Activated CD8-positive, alpha-beta memory T cell treated with anti-CD3 and anti-CD28 coated beads for 1 hour (primary cell): Measurements from ENCODE around the gene STARD6.
"Not testable (repeated sequence)": the region's sequence is repeated elsewhere in the genome, so short reads cannot be mapped to it uniquely, and the experiment has no call there.

Experiments
- DNase-seq, 2 donors: peaks; one replicate each; pipeline ENCODE4 v3.0.0-alpha.2; 2020; ENCODE audit warnings: low read depth in 1 of 2; ENCODE audit errors: extremely low read depth in 1 of 2

Gene STARD6

DNA sequence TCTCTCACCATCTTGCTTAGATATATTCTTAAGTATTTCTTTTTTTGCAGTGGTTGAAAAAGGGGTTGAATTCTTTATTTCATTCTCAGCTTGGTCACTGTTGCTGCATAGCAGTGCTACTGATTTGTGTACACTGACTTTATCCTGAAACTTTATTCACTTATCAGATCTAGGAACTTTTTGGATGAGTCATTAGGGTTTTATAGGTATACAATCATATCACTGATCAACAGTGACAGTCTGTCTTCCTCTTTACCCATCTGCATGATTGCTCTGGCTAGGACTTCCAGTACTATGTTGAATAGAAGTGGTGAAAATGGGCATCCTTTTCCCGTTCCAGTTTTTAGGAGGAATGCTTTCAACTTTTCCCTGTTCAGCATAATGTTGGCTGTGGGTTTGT lies 6.5 kb downstream of the STARD6 start:
- no peak for DNase-seq

DNA sequence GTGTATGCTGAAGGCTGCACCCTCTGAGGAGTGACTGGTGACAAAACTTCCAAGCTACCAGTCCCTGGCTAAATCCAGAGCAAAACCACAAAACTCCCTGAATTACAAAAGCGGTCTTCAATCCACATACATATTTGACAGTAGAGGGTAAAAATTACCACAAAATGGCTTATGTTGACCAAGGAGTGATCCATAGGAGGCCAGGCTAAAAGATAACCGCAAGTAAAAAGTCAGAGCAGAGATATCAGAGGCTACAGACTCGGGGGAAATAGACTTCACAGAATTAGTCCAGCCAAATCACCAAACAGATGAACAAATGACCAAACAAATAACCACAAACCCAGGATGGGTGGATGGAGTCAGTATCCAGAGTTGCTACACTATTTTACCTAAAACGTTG lies 19.4 kb downstream of the STARD6 start:
- DNase-seq = no peak

DNA sequence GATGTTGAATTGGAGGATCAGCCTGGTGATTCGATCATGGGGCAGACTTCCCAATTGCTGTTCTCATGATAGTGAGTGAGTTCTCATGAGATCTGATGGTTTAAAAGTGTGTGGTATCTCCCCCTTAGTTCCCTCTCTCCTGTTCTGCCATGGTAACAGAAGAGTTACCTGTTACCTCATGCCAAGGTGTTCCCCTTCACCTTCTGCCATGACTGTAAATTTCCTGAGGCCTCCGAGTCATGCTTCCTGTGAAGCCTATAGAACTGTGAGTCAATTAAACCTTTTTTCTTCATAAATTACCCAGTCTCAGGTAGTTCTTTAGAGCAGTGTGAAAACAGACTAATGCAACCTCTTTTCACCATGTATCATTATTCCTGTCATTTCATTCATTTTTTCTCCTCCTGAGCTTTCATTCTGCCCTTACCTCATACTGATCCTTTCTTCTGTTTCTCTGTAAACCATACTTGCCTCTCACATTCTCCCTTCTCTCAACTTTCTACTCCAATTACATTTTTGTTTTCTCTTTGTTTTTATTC lies 22.0 kb downstream of the STARD6 start:
- no peak for DNase-seq

DNA sequence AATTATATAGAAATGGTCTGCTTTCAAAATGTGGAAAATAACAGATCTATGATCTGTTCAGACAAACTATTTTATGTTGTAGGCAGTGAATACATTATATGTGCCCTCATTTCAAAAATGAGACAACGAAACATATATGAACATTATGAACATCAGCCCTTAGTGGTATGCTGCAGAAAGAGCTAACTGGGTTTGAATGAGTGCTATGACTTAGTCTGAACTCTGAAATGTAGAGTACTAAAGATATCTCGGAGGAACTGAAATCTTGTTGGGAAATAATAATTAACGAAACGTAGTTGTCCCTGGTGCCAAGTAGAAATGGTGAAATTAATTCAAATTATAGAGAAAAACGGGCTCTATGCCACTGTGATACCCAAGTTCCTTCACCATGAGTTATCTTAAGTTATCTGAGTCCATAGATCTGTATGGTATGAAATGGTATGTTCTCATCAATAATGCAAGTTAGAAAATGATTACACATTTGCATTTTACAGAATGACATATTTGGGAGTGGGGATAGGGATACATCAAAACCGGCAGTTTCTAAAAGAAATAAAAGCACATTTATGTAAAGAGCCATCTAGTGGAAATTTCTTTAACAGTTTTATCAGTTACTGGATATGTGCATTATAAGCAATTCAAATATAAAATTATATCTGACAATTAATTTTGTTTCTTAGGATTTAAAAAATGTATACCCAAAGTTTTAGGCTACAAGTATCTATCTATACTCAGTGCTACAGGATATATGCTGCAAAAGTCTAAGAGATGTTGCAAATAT lies 26.7 kb downstream of the STARD6 start:
- no peak for DNase-seq

DNA sequence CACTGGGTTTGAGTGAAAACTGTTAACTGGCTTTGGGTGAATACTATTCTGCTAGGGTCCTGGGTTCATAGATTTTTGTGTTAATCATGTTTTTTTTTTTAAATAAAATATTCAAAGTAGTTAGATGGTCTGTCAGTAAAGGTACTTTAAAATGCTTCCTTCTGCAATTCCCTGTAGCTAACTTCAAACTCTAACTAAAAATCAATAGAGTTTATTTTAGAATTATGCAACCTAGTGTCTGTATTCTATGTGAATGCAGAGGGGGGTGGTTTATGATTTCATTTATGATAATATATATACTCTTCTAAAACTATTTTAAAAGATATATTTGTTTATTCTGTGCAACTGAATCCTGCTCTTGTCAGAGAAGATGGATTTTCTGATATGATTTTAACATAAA lies 27.9 kb downstream of the STARD6 start:
- DNase-seq = no peak

DNA sequence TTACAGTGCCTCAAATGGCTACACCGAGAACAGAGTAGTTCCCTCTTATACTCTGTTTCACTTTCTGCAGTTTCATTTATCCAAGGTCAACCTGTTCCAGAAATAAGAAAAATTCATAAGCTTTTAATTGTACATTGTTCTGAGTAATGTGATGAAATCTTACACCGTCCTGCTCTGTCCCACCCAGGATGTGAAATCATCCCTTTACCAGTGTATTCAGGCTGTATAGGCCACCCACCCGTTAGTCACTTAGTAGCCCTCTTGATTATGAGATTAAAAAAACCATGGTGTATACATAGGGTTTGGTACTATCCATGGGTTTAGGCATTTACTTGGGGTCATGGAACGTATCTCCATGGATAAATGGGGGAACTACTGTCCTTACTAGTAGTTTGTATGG lies 29.8 kb downstream of the STARD6 start:
- no peak for DNase-seq

DNA sequence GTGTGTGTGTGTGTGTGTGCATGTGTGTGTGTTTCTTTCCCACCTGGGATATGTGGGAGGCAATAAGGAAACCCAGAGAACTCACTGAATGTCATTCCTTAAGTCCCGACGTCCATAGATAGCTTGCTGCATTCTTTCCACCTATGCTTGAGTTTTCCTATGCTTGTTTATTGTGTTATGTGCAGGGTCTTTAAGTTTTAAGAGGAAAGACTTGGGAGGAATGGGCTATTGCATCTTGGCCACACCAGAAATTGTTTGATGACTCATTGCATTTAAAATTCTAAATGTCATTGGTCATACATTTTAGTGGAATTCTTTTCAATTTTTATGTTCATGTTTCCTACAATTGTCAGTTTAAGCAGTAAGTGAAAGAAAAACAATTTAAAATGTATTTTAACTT lies 33.7 kb downstream of the STARD6 start:
- no peak for DNase-seq

DNA sequence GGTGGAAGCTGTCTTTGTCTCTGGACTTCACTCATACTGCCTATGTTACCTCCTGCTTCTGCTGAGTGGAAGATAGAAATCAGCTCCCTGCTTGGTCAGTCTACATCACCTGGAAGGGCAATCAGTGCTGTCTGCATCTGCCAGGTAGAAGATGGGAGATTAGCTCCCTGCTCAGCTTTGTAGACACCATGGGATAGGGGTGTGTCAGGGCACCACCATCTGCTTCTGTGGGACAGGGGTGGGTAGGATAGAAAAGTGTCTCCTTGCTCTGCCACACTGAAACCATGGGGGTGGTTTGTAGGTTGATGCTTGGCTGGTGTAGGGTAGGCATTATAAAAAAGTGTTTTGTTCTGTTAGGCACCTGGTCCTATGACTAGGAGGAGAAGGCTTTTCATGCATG lies 34.1 kb downstream of the STARD6 start:
- no peak for DNase-seq

DNA sequence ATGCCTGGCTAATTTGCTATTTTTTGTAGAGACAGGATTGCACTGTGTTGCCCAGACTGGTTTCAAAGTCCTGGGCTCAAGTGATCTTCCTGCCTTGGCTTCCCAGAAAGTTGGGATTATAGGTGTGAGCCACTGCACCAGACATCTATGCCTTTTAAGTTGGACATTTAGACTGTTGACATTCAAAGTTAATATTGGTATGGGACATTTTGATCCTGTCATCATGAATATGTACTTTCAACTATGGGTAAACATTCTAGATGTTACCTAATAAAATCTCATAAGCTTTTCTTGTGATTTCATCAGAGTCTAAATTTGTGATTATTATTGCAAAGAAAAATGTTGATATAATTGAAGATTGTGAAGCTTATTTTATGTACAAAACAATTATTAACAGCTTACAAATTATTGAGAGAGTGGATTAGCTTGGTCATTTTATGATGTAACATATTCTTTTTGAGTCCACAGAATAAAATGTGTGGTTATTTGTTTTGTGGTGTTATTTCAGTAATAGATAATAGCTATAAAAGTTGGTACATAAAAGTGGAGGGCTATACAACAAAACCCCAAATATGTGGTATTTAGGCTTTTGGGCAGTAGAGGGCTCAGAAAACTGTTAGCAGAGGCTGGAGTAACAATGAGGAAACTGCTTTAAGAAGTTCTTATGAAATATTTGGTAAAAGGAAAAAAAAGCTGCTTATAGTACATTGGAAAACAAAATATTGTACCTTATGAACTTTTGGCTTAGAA lies 41.4 kb downstream of the STARD6 start:
- no peak for DNase-seq

DNA sequence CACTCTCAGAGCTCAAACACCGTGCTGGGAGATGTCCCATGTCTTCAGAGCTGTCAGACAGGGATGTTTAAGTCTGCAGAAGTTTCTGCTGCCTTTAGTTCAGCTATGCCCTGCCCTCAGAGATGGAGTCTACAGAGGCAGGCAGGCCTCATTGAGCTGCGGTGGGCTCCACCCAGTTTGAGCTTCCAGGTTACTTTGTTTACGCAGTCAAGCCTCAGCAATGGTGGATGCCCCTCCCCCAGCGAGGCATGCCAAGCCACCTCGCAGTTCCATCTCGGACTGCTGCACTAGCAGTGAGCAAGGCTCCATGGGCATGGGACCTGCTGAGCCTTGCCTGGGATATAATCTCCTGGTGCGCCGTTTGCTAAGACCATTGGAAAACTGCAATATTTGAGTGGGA lies 48.1 kb downstream of the STARD6 start:
- not testable (repeated sequence) for DNase-seq

DNA sequence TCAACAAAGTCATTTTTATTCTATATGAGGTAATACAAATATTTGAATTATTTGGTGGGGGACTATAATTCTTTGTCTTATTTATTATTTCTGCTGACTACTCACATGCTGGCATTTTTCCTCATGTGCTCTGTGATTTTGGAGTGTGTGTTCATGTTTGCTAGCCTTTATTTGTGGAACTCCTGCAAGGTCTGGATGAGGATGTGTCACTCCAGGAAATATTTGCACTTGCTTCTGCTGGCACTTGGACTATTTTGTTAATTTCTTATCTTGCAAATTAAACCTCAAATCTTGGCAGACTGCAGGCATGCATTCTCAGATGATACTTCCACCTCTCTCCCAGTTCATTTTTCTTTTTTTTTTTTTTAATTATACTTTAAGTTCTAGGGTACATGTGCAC lies 54.2 kb downstream of the STARD6 start:
- DNase-seq = no peak

DNA sequence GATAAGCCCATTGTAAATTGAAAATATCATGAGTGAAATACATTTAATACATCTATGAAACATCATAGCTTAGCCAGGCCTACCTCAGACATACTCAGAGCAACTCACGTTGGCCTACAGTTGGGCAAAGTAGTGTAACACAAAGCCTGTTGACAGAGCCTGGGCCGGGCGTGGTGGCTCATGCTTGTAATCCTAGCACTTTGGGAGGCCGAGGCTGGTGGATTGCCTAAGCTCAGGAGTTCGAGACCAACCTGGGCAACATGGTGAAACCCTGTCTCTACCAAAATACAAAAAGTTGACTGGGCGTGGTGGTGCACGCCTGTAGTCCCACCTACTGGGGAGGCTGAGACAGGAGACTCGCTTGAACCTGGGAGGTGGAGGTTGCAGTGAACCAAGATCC lies 58.7 kb downstream of the STARD6 start:
- not testable (repeated sequence) for DNase-seq

DNA sequence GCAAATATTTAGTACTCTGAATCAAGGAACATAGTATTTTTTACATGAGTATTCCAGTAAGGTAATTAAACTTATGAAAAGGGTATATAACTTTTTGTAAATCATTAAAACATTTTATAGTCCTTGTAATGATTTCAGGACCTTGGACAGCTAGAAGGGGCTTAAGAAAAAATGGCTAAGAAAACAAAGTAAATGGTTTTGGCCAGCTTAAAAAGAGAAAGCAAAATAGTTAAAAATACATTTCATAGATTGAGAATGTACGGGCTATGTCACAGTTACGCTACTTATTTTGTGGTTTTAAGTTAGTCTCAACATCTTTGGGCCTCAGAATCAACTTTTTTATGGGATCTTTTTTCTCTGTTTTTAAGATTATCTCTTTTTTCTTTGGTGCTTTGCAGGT lies 61.6 kb downstream of the STARD6 start:
- DNase-seq = no peak

DNA sequence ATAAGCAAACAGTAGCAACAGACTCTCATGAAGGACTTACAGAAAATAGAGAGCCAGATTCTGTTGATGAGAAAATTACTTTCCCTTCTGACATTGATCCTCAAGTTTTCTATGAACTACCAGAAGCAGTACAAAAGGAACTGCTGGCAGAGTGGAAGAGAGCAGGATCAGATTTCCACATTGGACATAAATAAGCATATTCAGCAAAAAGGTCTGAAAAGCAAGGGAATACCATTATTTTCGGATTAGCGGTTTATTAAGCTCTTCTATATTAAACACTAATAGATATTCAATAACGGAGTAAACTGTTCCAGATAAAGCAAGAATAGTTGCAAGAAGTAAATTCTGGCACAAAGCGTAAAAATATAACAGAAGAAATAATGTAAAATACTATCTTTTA lies 63.4 kb downstream of the STARD6 start:
- no peak for DNase-seq

DNA sequence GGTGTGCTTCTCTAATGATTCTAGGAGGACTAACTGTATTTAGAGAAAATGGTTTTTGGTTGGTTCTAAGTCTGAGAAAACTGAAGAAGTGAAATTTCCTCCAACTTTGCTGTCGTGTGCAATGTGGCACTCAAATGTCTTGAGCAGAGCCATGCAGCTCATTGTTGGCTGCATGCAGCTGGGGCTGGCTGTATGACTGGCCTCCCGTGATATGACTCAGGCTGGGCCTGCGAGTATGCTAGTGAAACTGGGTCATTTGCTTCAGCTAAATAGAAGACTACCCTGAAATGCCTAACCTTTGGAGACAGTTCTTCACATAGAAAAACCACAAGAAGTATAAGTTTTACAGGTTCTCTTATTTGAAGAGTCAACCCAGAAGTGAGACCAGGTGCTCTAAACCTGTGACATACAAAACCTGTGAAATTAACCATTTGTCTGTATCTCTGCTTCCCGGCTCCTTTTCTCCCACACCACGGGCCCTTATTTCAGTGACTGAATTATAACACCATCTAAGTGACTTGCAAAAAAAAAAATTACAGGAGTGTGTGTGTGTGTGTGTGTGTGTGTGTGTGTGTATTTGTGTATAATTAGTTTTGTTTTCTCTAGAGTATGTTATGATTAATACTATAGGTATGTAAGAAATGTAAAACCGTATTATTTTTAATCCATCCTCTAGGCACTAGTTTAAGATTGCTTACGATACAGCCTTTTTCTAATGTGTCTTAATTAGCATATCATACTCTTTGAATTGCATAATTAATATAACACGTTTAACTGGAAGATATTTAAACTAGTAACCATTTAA lies 72.5 kb downstream of the STARD6 start:
- no peak for DNase-seq

DNA sequence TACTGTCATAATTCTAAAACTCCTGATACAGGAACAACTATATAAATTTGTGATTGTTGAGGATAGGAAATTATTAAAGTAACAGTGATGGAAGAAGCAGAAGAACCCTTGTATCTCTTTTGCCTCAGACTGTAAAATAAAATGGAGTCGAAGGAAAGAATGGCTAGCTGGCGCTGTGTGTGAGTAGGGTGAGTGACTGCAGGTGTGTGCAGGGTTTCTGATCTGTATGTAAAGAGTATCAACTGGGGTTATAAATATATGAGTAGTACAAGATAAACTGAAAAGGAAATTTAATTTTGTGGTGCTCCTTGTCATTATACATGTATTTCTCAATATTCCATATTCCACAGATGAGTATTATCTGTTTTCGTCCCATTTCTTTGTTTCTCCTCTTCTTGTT lies 73.1 kb downstream of the STARD6 start:
- no peak for DNase-seq

DNA sequence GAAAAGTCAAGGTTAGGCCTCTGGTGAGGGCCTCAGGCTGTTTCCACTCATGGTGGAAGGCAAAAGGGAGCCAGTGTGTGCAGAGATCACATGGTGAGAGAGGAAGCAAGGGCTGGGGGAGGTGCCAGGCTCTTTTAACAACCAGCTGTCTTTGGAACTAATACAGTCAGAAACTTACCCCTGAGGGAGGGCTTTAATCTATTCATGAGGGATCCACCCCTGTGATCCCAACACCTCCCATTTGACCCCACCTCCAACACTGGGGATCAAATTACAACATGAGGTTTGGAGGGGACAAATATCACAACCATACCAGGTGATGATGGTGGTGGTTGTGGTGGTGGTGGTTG lies 77.5 kb downstream of the STARD6 start:
- no peak for DNase-seq

DNA sequence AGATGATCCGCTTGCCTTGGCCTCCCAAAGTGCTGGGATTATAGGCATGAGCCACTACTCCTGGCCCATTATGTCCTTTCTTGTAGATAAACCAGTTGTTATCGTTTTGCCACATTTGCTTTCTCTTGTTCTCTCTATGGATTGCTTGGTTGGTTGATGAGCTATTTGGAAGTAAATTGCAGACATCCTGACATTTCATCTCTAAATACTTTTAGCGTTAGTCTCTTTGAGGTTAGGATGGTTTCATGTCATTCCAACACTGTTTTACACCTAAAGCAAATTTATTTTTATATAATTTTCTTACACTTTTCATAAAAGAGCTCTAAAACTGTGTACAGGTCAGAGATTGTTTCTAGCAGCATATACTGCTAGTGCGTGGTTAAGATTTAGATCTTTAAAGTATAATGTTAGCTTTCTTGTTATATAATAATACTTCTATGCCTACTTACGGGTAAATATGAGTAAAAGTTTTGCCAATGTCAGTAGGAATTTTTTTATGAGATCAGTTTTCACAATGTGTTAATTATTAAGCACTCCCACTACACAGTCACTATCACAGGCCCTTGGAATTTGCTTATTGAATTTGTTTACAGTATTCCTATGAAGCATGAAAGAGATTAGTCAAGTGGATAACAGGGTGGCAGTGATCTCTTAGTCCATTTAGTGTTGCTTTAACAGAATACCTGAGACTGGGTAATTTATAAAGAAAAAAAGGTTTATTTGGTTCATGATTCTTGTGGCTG lies 78.0 kb downstream of the STARD6 start:
- DNase-seq = no peak

DNA sequence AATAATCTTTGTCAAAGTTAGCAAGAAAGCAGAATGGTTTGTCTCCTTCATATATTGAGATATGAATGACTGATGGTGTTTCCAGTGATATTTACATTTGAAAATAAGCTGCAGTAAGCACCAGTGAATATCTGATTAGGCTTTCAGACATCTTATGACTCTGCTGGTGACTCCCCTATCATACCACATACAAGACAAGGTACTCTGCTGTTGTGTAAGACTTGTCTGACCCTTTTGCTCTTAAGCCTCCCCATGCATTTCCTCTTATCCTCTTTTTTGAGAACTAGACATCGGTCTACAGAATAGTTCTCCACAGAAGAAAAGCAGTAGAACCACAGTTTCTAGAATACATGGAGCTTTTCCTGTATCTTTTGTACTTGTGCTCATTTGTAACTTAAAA lies 79.0 kb downstream of the STARD6 start:
- no peak for DNase-seq

DNA sequence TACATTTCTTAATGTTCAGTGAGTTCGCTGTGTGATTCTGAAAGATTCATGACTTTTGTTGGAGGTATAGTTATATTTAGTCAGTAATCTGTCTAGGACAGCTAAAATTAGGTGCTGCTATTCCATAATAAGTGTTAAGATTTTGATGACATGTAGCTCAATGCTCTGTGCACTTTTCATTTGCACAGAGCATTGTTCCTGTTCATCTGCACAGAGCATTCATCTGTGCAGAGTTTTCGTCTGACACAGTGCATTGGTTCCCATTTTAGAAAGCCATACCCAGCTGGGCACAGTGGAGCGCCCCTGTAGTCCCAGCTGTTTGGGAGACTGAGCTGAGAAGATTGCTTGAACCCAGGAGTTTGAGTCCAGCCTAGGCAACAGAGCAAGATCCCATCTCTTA lies 79.8 kb downstream of the STARD6 start:
- no peak for DNase-seq
